GM19238 (cell line): ENCODE data around the gene CCDC73.
"Not testable (repeated sequence)": the region's sequence is repeated elsewhere in the genome, so short reads cannot be mapped to it uniquely, and the experiment has no call there.

Experiments
- DNase-seq: peaks from one replicate; pipeline ENCODE4 v3.0.0; 2011; ENCODE audit warnings: low spot score; ENCODE audit not compliant: insufficient read length

Gene CCDC73

GRCh38 chr11:32705309-32706033 is 89.0 kb downstream of the CCDC73 start:
- DNase-seq, result no peak

GRCh38 chr11:32704775-32705174 is 89.7 kb downstream of the CCDC73 start:
- DNase-seq, result no peak

- DNase-seq, result no peak
Measured at GRCh38 chr11:32704261-32704660, 90.2 kb downstream of the CCDC73 start.

- no peak for DNase-seq
Measured at GRCh38 chr11:32701616-32702015, 92.8 kb downstream of the CCDC73 start.

GRCh38 chr11:32698579-32698978 is 95.9 kb downstream of the CCDC73 start:
- no peak for DNase-seq

- DNase-seq, result no peak
Measured at GRCh38 chr11:32671051-32671450, 123.4 kb downstream of the CCDC73 start.

- DNase-seq, result no peak
Measured at GRCh38 chr11:32659672-32660071, 134.8 kb downstream of the CCDC73 start.

- no peak for DNase-seq
Measured at GRCh38 chr11:32658639-32659406, 135.6 kb downstream of the CCDC73 start.

GRCh38 chr11:32643526-32643925 is 150.9 kb downstream of the CCDC73 start:
- DNase-seq, result no peak

GRCh38 chr11:32641361-32641760 is 153.1 kb downstream of the CCDC73 start:
- no peak for DNase-seq

- DNase-seq, result no peak
Measured at GRCh38 chr11:32635819-32636218, 158.6 kb downstream of the CCDC73 start.

- no peak for DNase-seq
Measured at GRCh38 chr11:32630844-32631243, 163.6 kb downstream of the CCDC73 start.

- no peak for DNase-seq
Measured at GRCh38 chr11:32616903-32617302, 177.6 kb downstream of the CCDC73 start.

- DNase-seq, result no peak
Measured at GRCh38 chr11:32615422-32615821, 179.0 kb downstream of the CCDC73 start.

GRCh38 chr11:32613500-32614151 is 180.8 kb downstream of the CCDC73 start:
- DNase-seq, result no peak

GRCh38 chr11:32610797-32611352 is 183.6 kb downstream of the CCDC73 start:
- DNase-seq, result no peak

- DNase-seq, result not testable (repeated sequence)
Measured at GRCh38 chr11:32608826-32609225, 185.6 kb downstream of the CCDC73 start.

GRCh38 chr11:32606220-32606619 is 188.2 kb downstream of the CCDC73 start:
- DNase-seq, result no peak

- no peak for DNase-seq
Measured at GRCh38 chr11:32602657-32603415, 191.6 kb downstream of the CCDC73 start.

- DNase-seq, result no peak
Measured at GRCh38 chr11:32597921-32598320, 196.5 kb downstream of the CCDC73 start.

- not testable (repeated sequence) for DNase-seq
Measured at GRCh38 chr11:32596114-32596513, 198.3 kb downstream of the CCDC73 start.
